Measurements from ENCODE around the gene SERTM2.

SERTM2 gene

GRCh38 chrX:111560801-111561200, 49.4 kb downstream of the SERTM2 start:
- DNase-seq (ENCODE audit: low read depth) = no peak

GRCh38 chrX:111561851-111562250, 50.4 kb downstream of the SERTM2 start:
- DNase-seq (ENCODE audit: low read depth) = no peak

GRCh38 chrX:111567542-111568255, 56.3 kb downstream of the SERTM2 start:
- no peak for DNase-seq (ENCODE audit: low read depth)

GRCh38 chrX:111568354-111568753, 56.9 kb downstream of the SERTM2 start:
- DNase-seq (ENCODE audit: low read depth) = no peak

- DNase-seq (ENCODE audit: low read depth) = no peak
These were observed 57.4 kb downstream of the SERTM2 start for GRCh38 chrX:111568817-111569216.
